Measurements from ENCODE around the gene FAM53C.
"Not testable (repeated sequence)": the region's sequence is repeated elsewhere in the genome, so short reads cannot be mapped to it uniquely, and the experiment has no call there.

The FAM53C gene
- total RNA-seq = 48.5 to 91.3 (median 73.1) reads per million in 18 experiments

GRCh38 chr5:138337685-138338410 lies at the start of gene FAM53C:
Gene FAM53C (plus strand): TSS chr5:138338266. CDS start chr5:138341336, 3,070 bp downstream.
- DNase-seq = peak; percentile 88 to 91

DNA sequence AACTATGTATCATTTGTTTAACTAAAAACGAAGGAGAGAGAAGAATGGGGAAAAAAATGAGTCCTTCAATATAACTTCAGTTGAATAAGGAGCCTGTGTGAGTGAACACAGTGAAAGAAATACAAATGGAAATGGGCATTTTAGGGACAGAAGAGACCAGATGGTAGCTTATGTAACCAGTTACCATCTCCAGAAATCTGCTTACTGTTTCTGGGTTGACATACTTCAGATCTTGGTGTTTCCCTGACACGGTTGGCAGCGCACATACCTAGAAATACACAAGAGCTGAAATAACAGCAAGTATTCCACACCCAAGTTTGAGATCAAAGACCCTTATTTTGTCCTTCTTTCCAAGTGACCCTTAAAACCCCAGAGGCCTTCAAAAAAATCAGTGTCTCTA lies 48.8 kb upstream of the FAM53C start:
- no peak for DNase-seq

- DNase-seq = no peak
Measured at GRCh38 chr5:138303372-138303771, 34.7 kb upstream of the FAM53C start.

DNA sequence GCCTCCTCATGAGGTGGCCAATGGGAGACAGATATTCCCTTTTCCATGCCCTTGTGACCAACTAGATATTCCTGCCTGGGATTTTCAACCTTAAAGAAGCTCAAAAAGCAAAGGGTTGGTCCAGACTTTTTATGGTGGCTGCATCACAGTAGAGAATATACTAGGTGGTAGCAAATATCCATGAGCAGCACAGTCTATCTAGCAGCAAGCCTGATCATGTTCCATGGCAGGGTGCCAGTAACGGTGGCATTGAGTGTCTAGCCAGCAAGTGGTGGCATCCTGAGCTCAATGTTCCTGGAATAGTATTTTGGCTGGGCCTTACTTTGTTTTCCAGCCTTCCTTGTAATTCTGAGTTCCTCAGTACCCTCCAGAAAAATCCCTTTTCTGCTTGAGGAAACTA lies 32.3 kb upstream of the FAM53C start:
- DNase-seq = no peak

DNA sequence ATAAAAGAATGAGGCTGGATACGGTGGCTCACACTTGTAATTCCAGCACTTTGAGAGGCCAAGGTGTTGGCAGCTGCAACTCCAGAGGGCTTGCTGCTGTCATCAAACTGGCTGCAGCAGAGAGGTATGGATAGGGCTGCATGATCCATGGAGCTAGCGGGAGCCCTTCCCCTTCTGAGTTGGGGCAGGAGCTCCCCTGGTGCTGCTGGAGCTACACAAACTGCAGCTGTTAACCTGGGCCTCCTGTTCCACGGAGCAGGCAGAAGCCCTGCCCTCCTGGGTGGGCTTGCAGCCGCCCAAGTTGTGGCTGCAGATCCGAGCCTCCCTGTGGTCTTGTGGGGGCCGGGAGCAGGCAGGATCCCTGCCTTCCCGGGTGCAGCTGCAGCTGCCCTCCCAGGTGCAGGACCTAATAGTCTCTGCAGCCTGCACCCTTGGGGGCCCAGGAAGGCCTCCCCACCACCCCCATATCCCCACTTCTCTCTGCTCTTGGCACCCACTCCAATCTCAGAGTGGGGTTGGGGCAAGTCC lies 22.3 kb upstream of the FAM53C start:
- DNase-seq = no peak

DNA sequence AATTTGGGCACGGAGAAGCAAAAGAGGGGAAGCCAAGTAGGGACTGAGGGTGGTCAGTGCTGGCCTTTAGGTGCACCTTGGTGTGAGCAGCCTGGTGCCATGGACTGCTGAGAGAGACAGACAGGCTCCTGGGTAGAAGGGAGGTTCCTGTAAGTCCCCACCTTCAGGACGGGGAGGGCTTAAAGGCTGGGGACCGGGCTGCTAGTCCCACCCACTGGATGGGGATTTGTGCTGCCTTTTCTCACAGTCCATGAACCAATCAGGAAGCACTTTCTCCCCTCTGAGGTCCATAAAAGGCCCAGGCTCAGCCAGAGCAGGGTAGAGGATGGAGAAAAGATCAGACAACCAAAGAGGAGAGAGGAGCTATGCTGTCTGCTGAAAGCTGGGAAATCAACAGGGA lies 21.7 kb upstream of the FAM53C start:
- no peak for DNase-seq

- DNase-seq = not testable (repeated sequence)
Measured at GRCh38 chr5:138318211-138318610, 19.9 kb upstream of the FAM53C start.

- DNase-seq = no peak
Measured at GRCh38 chr5:138330813-138331448, 7.1 kb upstream of the FAM53C start.

DNA sequence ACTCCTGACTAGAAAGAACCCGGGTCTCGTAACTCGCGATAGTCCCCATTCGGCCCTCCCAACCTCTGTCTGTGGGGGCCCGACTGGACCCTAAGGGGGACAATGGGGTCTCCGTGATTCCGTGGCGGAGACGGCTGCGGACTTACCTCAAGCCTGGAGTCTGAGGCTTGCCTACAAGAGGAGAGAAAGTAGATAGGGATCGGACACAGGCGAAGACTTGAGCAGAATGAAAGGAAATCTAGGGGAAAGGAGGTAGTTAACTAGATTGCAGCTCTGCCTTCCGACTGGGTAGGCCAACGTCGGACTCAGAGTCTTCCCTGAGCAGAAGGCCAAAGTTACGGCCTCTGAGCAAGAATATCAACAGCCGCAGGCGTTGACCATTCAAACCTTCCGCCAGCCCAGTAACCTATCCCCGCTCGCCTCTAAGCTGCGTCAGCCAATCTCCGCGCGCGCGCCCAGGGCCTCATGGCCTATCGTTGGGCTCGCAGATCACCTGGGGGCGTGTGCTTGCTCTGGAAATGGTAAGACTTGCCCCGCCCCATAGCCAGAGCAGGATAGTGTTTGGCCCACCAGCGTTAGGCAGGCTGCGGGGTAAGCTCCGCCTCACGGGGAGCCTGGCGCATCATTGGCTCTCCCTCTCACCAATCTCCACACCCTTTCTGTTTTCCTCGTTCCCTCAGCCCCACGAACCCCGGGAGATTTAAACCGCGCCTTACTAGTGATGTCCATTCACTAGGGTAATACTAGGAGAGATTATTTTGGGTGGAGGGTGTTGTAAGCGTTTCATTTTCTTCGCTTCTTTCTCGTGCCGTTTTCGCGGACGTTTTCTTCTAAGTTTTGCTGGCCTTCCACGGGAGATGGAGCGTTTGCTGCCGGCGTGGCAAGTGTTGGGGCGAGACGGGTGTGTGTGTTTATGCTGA lies 6.4 kb upstream of the FAM53C start, which contains the start of gene CDC25C:
CDC25C (minus strand) TSS at position 356 of the 920 bp plus-strand sequence. CDS start 624 bp downstream, outside the sequence.
- peak; percentile 98 to 99 for DNase-seq

- no peak for DNase-seq
Measured at GRCh38 chr5:138334867-138335447, 3.1 kb upstream of the FAM53C start.

DNA sequence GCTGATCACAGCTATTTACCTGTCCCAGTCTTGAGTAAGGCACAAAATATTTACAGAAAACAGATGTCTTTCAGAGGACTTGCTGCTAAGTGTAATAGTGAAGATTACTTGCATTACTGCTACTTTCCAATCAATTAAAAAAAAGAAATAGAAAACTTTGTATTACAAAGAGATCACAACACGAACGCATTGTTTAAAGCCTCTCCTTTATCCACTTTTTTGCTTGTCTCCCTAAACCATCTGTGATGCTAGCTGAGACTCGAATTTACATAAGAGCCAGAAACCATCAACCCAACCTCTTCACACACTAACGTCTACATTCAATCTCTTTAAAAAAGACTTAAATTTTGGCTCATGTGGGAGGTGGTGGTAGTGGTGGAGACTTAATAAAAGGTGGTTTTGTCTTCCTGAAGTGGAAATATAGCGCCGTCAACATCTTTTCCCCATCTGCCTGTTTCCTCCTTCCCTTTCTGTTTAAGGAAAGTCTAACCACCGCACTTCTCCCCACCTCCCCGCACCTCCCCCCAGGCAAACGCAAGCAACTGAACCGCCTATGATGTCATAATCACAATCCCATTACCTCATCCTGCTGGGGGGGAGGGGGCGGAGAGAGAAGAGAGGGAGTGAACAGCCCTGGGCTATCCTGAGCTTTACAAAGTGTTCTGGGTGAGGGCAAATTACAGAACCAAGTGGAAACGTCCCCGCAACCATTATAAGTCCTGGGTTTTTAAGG lies 948 bp upstream of the FAM53C start:
- peak; percentile 87 to 88 for DNase-seq

DNA sequence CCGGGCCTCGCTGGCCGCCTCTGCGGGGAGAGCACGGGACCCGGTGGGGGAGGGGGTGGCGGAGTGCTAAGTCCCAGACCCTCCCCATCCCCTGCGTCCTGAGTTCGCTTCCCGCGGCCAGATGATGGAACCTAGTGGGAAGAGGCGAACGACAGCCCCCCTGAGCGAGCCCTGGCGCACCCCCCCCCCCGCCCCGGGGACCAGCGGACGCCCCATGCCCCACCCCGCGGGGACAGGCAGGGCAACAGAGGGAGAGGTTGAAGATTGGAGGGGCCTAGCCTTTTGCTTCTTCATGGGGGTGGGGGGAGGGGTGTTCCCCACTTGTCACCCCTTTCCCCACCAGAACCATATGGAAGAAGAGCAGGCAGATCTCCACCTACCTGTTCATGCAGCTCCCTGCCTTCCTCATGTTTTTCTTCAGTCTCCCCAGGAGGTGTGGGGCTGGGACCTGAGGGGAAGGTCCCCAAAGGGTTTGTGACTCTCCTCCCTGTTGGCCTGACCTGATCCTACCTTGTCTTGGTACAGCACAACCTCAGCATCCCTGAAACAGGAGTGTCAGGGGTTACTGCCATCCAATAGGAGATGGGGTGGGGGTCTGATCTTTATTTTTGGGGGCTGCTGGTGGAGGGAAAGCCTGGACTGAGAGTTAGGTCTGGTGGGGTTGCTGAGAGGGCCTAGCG lies 485 bp downstream of the FAM53C start:
- DNase-seq = no peak

DNA sequence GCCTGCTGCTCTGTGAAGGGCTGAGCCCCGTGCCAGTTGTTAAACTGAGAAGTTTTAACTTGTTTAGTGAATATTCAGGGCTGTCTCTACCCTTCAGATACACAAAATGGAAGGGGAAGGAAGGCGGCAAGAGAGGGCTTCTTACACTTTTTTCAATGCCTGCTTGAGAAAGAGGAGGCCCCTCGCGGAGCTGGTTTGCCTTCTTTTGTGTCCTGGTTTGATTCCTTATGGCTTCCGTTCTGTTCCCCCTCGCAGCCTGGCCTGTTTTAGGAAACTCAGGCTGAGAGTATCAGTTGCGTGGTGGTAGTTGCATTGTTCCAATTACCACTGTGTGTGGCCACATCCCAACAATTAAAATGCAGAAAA lies 1.0 kb downstream of the FAM53C start:
- peak in 1 of 2 donors; percentile 5 for DNase-seq

- DNase-seq = peak; percentile 58 to 68
Measured at GRCh38 chr5:138339464-138339863, 1.4 kb downstream of the FAM53C start.

DNA sequence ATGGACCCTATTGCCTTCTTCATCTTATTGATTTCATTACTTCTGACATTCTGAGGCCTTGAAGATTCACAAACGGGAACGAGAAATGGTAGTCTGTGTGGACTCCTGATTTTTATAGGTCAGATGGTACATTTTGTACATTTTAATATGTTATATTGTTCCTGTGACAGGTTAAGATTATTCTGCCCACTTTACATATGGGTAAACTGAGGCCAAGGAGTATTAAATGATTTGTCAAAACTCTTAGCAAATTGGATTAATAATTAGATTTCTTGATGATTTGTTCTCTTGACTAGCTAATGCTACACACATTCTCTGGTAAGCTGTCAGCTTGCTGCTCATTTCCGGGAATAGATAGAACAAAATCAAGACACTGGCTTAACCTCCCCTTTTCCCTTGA lies 1.9 kb downstream of the FAM53C start:
- no peak for DNase-seq

- DNase-seq = no peak
Measured at GRCh38 chr5:138344887-138345622, 7.0 kb downstream of the FAM53C start.

GRCh38 chr5:138346889-138347288 lies 8.8 kb downstream of the FAM53C start:
- no peak for DNase-seq

DNA sequence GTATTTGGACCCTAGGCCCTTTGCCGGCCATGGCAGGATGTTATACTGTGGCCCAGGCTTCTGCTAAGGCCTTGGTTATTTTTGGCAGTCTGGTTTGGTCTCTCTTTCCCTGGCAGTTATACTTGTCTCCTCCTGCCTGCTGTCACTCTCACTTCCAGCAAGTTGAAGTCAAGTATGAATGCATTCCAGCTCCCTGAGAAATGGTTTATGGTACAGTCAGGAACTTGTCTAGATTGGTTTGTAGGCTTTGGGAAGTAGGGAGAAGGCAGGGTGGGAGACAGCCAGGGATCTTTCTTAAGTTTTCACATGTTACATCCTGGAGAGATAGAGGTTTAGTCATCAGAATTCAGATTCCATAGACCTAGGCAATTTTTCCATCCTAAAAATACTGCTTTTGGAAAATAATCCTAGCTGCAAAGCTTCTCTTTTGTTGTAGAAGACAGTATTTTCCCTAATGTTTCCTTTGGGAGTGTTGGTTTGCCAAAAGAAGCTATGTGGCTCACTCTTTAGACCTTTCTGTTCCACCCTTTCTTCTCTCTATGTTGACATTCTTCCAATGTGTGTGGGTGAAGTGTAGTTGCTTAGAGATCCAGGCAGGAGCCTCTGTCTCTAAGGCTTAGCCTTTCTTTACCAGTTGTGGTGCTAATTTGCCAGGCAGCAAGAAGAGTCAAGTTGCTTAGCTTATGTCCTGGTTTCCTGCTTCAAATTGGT lies 11.9 kb downstream of the FAM53C start:
- no peak for DNase-seq

DNA sequence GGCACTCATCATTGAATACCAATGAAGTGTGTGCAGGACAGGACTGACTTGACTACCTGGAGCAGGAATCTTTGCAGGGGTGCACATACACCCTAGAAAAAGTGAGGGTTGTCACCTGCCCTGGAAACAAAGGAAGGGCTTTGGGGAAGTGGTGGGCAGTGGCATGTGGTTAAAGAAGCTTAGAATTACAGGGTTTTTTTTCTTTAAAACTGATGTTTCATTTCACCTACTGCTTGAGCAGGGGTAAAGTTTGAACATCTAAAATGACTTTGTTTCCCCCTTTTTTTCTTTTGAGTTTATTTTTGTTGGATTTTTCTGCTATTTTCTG lies 12.5 kb downstream of the FAM53C start:
- no peak for DNase-seq

DNA sequence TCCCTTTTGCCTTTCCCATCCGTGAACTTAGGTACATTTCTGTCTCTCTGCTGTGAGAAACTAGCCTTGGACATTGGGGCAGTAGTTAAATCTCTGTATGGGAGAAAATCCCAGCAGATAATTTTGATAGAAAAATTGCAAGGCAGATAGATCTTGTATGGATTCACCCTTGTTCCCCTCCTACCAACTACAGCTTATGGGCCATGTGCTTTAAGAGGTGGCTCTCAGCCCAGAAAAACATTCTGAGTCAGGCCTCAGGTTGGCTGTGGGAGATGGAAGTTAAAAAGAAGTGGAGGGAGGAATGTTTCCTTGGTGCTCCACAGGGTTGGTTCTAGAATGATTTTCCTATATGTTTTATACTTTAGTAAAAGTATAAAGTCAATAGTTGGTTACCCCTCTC lies 13.0 kb downstream of the FAM53C start:
- no peak for DNase-seq
